Smooth muscle cell (in vitro differentiated cells): ENCODE data around the gene METTL6. TPM values are rescaled to one million over a fixed set of nuclear protein-coding genes. Genes with fewer than 3 reads are reported as not detected.

Source experiments
- DNase-seq: peaks from one replicate; lab custom pipeline; 2025; ENCODE audit not compliant: unreplicated experiment; lab: John Stamatoyannopoulos, UW
- H2AFZ ChIP-seq: fragments of 200-600 bp; sonication (generic); 2 replicates; pipeline ENCODE4 v1.6.0; 2016; ENCODE audit warnings: antibody characterized with exemption, low read depth, mild to moderate bottlenecking
- H3F3A ChIP-seq: fragments of 200-600 bp; sonication (generic); 2 replicates; pipeline ENCODE4 v1.6.0; 2017; ENCODE audit warnings: antibody characterized with exemption, low read depth
- H3K27ac ChIP-seq: fragments of 200-600 bp; sonication (generic); 2 replicates; pipeline ENCODE4 v1.5.1; 2016; ENCODE audit warnings: low read depth, mild to moderate bottlenecking
- H3K27me3 ChIP-seq: fragments of 200-600 bp; sonication (generic); 2 replicates; pipeline ENCODE4 v1.6.1; 2016; ENCODE audit warnings: low read depth, mild to moderate bottlenecking
- H3K36me3 ChIP-seq: fragments of 200-600 bp; sonication (generic); 2 replicates; pipeline ENCODE4 v1.5.1; 2016; ENCODE audit warnings: low read depth
- H3K4me1 ChIP-seq: fragments of 200-600 bp; sonication (generic); 2 replicates; pipeline ENCODE4 v1.5.1; 2016; ENCODE audit warnings: low read depth
- H3K4me2 ChIP-seq: fragments of 200-600 bp; sonication (generic); 2 replicates; pipeline ENCODE4 v1.6.0; 2016; ENCODE audit warnings: mild to moderate bottlenecking
- H3K4me3 ChIP-seq: fragments of 200-600 bp; sonication (generic); 2 replicates; pipeline ENCODE4 v1.5.1; 2016; ENCODE audit warnings: mild to moderate bottlenecking
- H3K79me2 ChIP-seq: fragments of 200-600 bp; sonication (generic); 2 replicates; pipeline ENCODE4 v1.6.0; 2016; ENCODE audit warnings: low read depth, mild to moderate bottlenecking
- H3K9ac ChIP-seq: fragments of 200-600 bp; sonication (generic); 2 replicates; pipeline ENCODE4 v1.6.0; 2016; ENCODE audit warnings: low read depth
- H3K9me3 ChIP-seq: fragments of 200-600 bp; sonication (generic); replicated peaks from 2 replicates; pipeline ENCODE4 v1.5.1; 2016; ENCODE audit warnings: low read depth
- H4K20me1 ChIP-seq: fragments of 200-600 bp; sonication (generic); 2 replicates; pipeline ENCODE4 v1.6.0; 2016; ENCODE audit warnings: low read depth
- WGBS: methylation state at CpG from one replicate; pipeline ENCODE4 v1.1.7; 2016; ENCODE audit warnings: low lambda C conversion rate; 5-methylcytosine and 5-hydroxymethylcytosine counted together
- polyA plus RNA-seq: library from polyadenylated mRNA; unstranded; fragments of >200 nt; fragmentation: Nextera tagmentation; extraction: Ambion mirVana; gene quantifications from 2 replicates; pipeline ENCODE4 v1.2.1, GENCODE V29; 2016
- total RNA-seq: library from RNA; depleted of rRNA; stranded (reverse); fragments of >200 nt; gene quantifications from 2 replicates; pipeline ENCODE4 v1.2.3, GENCODE V29; 2014
- TF ChIP-seq, protein P1 (sequence below): fragments of 200-600 bp; sonication (generic); IDR thresholded peaks from 2 replicates; pipeline ENCODE4 v1.5.1; 2017; ENCODE audit warnings: borderline replicate concordance, mild to moderate bottlenecking, antibody characterized with exemption; ENCODE audit not compliant: insufficient read depth, poor library complexity, severe bottlenecking

The METTL6 gene
- total and polyA plus RNA-seq, 2 experiments from 2014 or later, result 16.0 to 37.3 TPM

GRCh38 chr3:15452961-15453360 is 25.6 kb upstream of the METTL6 start:
- H2AFZ ChIP-seq, result no peak overlapping the region
- TF ChIP-seq, protein P1, sequence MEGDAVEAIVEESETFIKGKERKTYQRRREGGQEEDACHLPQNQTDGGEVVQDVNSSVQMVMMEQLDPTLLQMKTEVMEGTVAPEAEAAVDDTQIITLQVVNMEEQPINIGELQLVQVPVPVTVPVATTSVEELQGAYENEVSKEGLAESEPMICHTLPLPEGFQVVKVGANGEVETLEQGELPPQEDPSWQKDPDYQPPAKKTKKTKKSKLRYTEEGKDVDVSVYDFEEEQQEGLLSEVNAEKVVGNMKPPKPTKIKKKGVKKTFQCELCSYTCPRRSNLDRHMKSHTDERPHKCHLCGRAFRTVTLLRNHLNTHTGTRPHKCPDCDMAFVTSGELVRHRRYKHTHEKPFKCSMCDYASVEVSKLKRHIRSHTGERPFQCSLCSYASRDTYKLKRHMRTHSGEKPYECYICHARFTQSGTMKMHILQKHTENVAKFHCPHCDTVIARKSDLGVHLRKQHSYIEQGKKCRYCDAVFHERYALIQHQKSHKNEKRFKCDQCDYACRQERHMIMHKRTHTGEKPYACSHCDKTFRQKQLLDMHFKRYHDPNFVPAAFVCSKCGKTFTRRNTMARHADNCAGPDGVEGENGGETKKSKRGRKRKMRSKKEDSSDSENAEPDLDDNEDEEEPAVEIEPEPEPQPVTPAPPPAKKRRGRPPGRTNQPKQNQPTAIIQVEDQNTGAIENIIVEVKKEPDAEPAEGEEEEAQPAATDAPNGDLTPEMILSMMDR, result no peak
- no peak overlapping the region for H3K9ac ChIP-seq
- no peaks in the 10 kb centered on the region for H3F3A ChIP-seq
- no peaks in the 10 kb centered on the region for H3K4me1 ChIP-seq
- no peak overlapping the region for H3K27ac ChIP-seq
- no peaks in the 10 kb centered on the region for H3K27me3 ChIP-seq
- 90% methylated on average over 5 of the region's 5 CpGs for WGBS
- no peaks in the 10 kb centered on the region for H3K79me2 ChIP-seq
- no peaks in the 10 kb centered on the region for H4K20me1 ChIP-seq
- H3K36me3 ChIP-seq, result no peaks in the 10 kb centered on the region
- no peak overlapping the region for H3K4me3 ChIP-seq
- no peaks in the 10 kb centered on the region for H3K9me3 ChIP-seq
- no peak overlapping the region for H3K4me2 ChIP-seq
- no peak for DNase-seq

GRCh38 chr3:15452156-15452555 is 24.8 kb upstream of the METTL6 start:
- H3K9me3 ChIP-seq, result no peaks in the 10 kb centered on the region
- H2AFZ ChIP-seq, result no peak overlapping the region
- DNase-seq, result no peak
- no peaks in the 10 kb centered on the region for H3K4me1 ChIP-seq
- H4K20me1 ChIP-seq, result no peaks in the 10 kb centered on the region
- H3K36me3 ChIP-seq, result no peaks in the 10 kb centered on the region
- no peak overlapping the region for H3K27ac ChIP-seq
- H3K4me2 ChIP-seq, result no peak overlapping the region
- H3K9ac ChIP-seq, result no peak overlapping the region
- H3F3A ChIP-seq, result no peaks in the 10 kb centered on the region
- TF ChIP-seq, protein P1, result no peak
- no peaks in the 10 kb centered on the region for H3K79me2 ChIP-seq
- 83% methylated on average over 9 of the region's 9 CpGs for WGBS
- H3K4me3 ChIP-seq, result no peak overlapping the region
- H3K27me3 ChIP-seq, result no peaks in the 10 kb centered on the region

- TF ChIP-seq, protein P1, result no peak
- DNase-seq, result no peak
- Histone ChIP-seq H3K9ac (no peak overlapping the region), H3K79me2 (no peaks in the 10 kb centered on the region), H3K36me3 (no peaks in the 10 kb centered on the region), H3K27ac (no peak overlapping the region), H4K20me1 (no peaks in the 10 kb centered on the region), H3K4me3 (no peak overlapping the region), H3K4me1 (no peaks in the 10 kb centered on the region), H3F3A (no peaks in the 10 kb centered on the region), H3K27me3 (no peaks in the 10 kb centered on the region), H3K9me3 (no peaks in the 10 kb centered on the region), H2AFZ (no peak overlapping the region), H3K4me2 (no peak overlapping the region)
- 92% methylated on average over 17 of the region's 18 CpGs for WGBS
These were observed 24.1 kb upstream of the METTL6 start for GRCh38 chr3:15451216-15452113.
